OCI-LY3 (cell line): ENCODE measurements around the gene SALL3.

ENCODE experiments used
- H2AFZ ChIP-seq: fragments of 200-600, 300-600 bp; shearing (Covaris generic); 2 replicates; pipeline ENCODE4 v1.6.0; 2014; ENCODE audit warnings: antibody characterized with exemption, low read depth, low read length
- H3K27ac ChIP-seq: fragments of 200-600, 300-600 bp; sonication (generic); 2 replicates; pipeline ENCODE4 v1.5.1; 2014; ENCODE audit warnings: mild to moderate bottlenecking, low read length, moderate library complexity, mixed read lengths
- H3K27me3 ChIP-seq: fragments of 200-600, 300-600 bp; sonication (generic); 2 replicates; pipeline ENCODE4 v1.6.1; 2014; ENCODE audit warnings: low read depth, low read length, mixed read lengths
- H3K36me3 ChIP-seq: fragments of 200-600, 300-600 bp; sonication (generic); replicated peaks from 2 replicates; pipeline ENCODE3; 2014; ENCODE audit warnings: low read depth, low read length, mixed read lengths
- H3K4me1 ChIP-seq: fragments of 300-600, 200-600 bp; sonication (generic); 2 replicates; pipeline ENCODE4 v1.6.1; 2014; ENCODE audit warnings: low read length, mixed read lengths
- H3K4me2 ChIP-seq: fragments of 200-600, 300-600 bp; sonication (generic); 2 replicates; pipeline ENCODE4 v1.6.1; 2014; ENCODE audit warnings: low read length, mixed read lengths
- H3K4me3 ChIP-seq: fragments of 300-600, 200-600 bp; sonication (generic); 2 replicates; pipeline ENCODE4 v1.5.1; 2014; ENCODE audit warnings: antibody characterized with exemption, mild to moderate bottlenecking, low read length, moderate library complexity
- H3K79me2 ChIP-seq: fragments of 300-600, 200-600 bp; shearing (Covaris generic); 2 replicates; pipeline ENCODE4 v1.6.1; 2014; ENCODE audit warnings: mild to moderate bottlenecking, low read length, mixed read lengths
- H3K9ac ChIP-seq: fragments of 300-600, 200-600 bp; shearing (Covaris generic); 2 replicates; pipeline ENCODE4 v1.6.0; 2014; ENCODE audit warnings: mild to moderate bottlenecking, low read length, moderate library complexity
- H3K9me3 ChIP-seq: fragments of 200-600, 300-600 bp; shearing (Covaris generic); 2 replicates; pipeline ENCODE4 v1.6.1; 2014; ENCODE audit warnings: low read length, mixed read lengths; ENCODE audit not compliant: insufficient read depth
- H4K20me1 ChIP-seq: fragments of 200-600, 300-600 bp; sonication (generic); 2 replicates; pipeline ENCODE4 v1.6.1; 2016; ENCODE audit warnings: low read length, mixed read lengths; ENCODE audit not compliant: insufficient read depth
- EZH2phosphoT487 ChIP-seq: fragments of 200-600 bp; shearing (Covaris generic); IDR thresholded peaks from 2 replicates; pipeline ENCODE4 v1.6.1; 2018; ENCODE audit warnings: antibody characterized with exemption, mixed run types, low read depth
- TF ChIP-seq, protein P1 (sequence below): fragments of 200-600, 300-600 bp; sonication (generic); IDR thresholded peaks from 2 replicates; pipeline ENCODE4 v1.5.1; 2014; ENCODE audit warnings: antibody characterized with exemption, low read length, low read depth

The SALL3 gene

DNA sequence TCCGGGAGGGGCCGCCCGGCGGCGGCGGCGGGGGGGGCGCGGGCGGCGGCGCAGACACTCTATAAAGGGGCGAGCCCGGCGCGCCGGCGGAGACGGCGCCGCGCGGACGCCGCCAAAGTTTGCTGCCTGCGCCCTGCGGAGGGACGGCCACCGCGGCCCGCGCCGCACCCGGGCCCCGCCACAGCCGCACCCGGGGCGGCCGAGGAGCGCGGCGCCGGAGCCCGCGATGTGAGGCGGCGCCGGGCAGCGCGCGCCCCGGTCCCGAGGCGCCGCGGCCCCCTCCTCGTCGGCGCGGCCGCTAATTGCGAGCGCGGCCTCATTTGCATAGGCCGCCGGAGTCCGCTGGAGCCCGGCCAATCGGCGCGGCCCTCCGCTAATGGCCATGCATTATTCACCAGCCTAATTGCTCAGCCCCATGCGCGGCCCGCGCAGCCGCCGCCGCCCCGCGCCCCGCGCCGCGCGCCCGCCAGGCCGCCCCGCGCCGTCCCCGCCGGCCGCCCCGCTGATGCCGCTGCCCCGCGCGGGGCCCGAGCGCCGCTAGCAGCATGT, at the start of gene SALL3:
TSS of gene SALL3 (plus strand) at position 89 of the 549 bp plus-strand sequence. CDS start at position 546, 457 bp downstream.
- Histone ChIP-seq H3K27ac (no peak within 1 kb of the TSS), H3K9me3 (peaks cover 5% of the 10 kb centered on the region; the same call in 1 of the 2 replicates), H3K9ac (no peak within 1 kb of the TSS), H3K4me1 (no peaks in the 10 kb centered on the region), H3K4me3 (no peak within 1 kb of the TSS), H3K79me2 (no peaks in the 10 kb centered on the region), H4K20me1 (no peaks in the 10 kb centered on the region), H2AFZ (no peak within 1 kb of the TSS), H3K4me2 (no peak within 1 kb of the TSS), H3K36me3 (no peaks in the 10 kb centered on the region), H3K27me3 (peaks cover 19% of the 10 kb centered on the region)
- TF ChIP-seq, protein P1, sequence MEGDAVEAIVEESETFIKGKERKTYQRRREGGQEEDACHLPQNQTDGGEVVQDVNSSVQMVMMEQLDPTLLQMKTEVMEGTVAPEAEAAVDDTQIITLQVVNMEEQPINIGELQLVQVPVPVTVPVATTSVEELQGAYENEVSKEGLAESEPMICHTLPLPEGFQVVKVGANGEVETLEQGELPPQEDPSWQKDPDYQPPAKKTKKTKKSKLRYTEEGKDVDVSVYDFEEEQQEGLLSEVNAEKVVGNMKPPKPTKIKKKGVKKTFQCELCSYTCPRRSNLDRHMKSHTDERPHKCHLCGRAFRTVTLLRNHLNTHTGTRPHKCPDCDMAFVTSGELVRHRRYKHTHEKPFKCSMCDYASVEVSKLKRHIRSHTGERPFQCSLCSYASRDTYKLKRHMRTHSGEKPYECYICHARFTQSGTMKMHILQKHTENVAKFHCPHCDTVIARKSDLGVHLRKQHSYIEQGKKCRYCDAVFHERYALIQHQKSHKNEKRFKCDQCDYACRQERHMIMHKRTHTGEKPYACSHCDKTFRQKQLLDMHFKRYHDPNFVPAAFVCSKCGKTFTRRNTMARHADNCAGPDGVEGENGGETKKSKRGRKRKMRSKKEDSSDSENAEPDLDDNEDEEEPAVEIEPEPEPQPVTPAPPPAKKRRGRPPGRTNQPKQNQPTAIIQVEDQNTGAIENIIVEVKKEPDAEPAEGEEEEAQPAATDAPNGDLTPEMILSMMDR, result no peak
- TF ChIP-seq EZH2phosphoT487, result no peak

DNA sequence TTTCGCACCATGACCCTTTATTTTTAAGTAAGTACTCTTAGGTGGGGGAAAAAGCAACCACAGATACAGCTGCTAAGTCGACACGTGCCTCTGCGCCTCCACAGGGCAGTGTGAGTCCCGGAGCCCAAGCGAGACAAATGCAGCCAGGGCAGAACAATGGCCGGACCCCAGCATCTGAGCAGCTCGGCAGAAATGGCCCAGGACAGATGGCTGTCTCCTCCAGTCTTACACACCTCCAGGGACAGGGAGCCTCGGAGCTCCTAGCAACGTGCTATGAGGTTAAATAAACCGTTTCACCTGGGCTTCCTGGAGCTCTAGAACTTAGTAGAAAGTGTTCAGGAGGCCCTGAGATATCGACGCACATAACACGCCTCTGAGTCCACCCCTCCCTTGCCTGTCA, 47.3 kb upstream of the SALL3 start:
- Histone ChIP-seq H3K9me3 (no peaks in the 10 kb centered on the region), H4K20me1 (no peaks in the 10 kb centered on the region)
- TF ChIP-seq EZH2phosphoT487, result no peak
- TF ChIP-seq, protein P1, result no peak

DNA sequence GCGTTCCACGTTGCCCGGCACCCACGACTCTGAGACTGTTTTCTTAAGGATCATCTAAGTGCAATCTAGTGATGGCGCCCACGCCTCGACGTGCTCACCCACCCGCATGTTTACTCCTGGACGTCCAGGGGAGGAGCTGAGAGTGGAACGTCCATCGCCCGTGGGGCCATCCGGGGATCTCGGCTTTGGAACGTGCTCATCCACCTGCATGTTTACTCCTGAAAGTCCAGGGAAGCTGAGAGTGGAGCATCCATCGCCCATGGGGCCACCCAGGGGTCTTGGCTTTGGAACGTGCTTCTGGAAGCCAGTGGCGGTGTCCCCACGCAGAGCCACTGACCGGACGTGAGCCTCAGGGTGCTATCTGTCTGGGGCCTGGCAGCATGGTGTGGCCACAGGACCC, 45.6 kb upstream of the SALL3 start:
- Histone ChIP-seq H3K4me1 (no peaks in the 10 kb centered on the region), H3K9me3 (no peaks in the 10 kb centered on the region), H3K4me2 (no peak overlapping the region), H4K20me1 (no peaks in the 10 kb centered on the region), H3K4me3 (no peak overlapping the region), H3K36me3 (no peaks in the 10 kb centered on the region), H3K27me3 (no peaks in the 10 kb centered on the region), H3K79me2 (no peaks in the 10 kb centered on the region), H3K9ac (no peak overlapping the region), H2AFZ (no peak overlapping the region), H3K27ac (no peak overlapping the region)
- TF ChIP-seq, protein P1, result no peak
- TF ChIP-seq EZH2phosphoT487, result no peak

More for the DNA sequence above, 47.3 kb upstream of the SALL3 start:
- H3K27ac ChIP-seq, result no peak overlapping the region
- H3K79me2 ChIP-seq, result no peaks in the 10 kb centered on the region
- H3K9ac ChIP-seq, result no peak overlapping the region
- no peak overlapping the region for H3K4me3 ChIP-seq
- no peak overlapping the region for H3K4me2 ChIP-seq
- no peaks in the 10 kb centered on the region for H3K36me3 ChIP-seq
- no peak overlapping the region for H2AFZ ChIP-seq
- no peaks in the 10 kb centered on the region for H3K27me3 ChIP-seq
- H3K4me1 ChIP-seq, result no peaks in the 10 kb centered on the region

DNA sequence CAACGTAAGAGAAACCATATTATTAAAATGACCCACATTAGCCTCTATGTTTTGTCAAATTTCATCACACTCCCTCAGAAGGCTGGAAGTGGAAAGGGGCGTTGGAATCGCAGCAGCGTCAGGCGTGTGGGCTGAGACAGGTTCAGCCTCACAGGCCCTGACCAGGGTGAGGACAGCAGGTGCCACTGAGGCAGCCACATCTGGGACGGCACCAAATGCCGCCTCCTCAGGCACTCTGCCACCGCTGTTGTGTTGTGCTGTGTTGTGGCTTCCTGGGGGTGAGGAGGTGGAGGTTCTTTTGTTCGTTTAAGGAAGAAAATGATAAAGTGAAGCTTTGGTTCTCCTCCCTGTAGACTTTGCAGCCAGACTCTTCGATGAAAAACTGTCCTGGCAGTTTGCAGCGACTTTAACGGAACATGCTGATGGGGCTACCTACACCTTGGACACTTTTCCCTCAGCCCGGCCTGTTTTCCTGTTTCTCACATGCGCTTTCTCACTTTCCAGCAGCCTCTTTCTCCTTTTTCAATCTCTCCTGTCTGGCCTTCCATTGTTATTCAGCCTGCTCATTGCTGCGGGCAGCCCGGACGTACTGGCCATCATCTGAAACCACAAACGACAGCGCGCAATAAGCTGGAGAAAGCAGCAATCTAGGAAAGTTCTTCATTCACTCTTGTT, 44.9 kb upstream of the SALL3 start:
- Histone ChIP-seq H3K9me3 (no peaks in the 10 kb centered on the region), H3K4me1 (no peaks in the 10 kb centered on the region), H3K4me3 (no peak overlapping the region), H4K20me1 (no peaks in the 10 kb centered on the region), H3K36me3 (no peaks in the 10 kb centered on the region), H3K27ac (no peak overlapping the region), H2AFZ (no peak overlapping the region), H3K9ac (no peak overlapping the region), H3K27me3 (no peaks in the 10 kb centered on the region), H3K79me2 (no peaks in the 10 kb centered on the region), H3K4me2 (no peak overlapping the region)
- TF ChIP-seq, protein P1, result no peak
- no peak for TF ChIP-seq EZH2phosphoT487
